ENCODE results near the gene AP2A2.

AP2A2 gene

DNA sequence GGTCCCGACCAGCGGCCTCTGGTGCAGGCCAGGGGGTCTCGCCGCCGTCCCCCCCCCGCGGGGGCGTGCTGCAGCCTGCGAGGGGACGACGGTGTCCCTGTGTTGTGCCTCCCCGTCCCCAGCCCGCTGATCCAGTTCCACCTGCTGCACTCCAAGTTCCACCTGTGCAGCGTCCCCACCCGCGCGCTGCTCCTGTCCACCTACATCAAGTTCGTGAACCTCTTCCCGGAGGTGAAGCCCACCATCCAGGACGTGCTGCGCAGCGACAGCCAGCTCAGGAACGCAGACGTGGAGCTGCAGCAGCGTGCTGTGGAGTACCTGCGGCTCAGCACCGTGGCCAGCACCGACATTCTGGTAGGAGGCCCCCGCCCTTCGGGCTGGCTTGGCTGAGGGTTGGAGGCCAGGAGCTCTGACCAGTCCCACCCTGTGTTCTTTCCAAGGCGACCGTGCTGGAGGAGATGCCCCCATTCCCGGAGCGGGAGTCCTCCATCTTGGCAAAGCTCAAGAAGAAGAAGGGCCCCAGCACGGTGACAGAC, 68.0 kb downstream of the AP2A2 start:
- no peak overlapping the region for H3K9ac ChIP-seq (ENCODE audit: low read depth, low read length, poor library complexity, severe bottlenecking)
- H3K4me3 ChIP-seq (ENCODE audit: low read length, poor library complexity, severe bottlenecking), result no peak overlapping the region
- no peaks in the 10 kb centered on the region for H3K9me2 ChIP-seq (replicated peaks; ENCODE audit: low read depth, low read length)
- peaks cover 63% of the 10 kb centered on the region; the same call in 1 of the 2 replicates for H3K36me3 ChIP-seq (ENCODE audit: insufficient read depth, low read length)
- peaks cover 4% of the 10 kb centered on the region for H4K20me1 ChIP-seq (ENCODE audit: insufficient read depth, low read length, poor library complexity, severe bottlenecking)
- no peak overlapping the region for H2AFZ ChIP-seq (ENCODE audit: low read length)
- TF ChIP-seq EZH2phosphoT487 (IDR thresholded peaks at IDR 0.05; ENCODE audit: borderline replicate concordance) (no peak), CTCF (conservative IDR thresholded peaks at IDR 0.05; ENCODE audit: low read length) (no peak)
- no peak overlapping the region for H3K4me2 ChIP-seq (ENCODE audit: low read depth, low read length, poor library complexity, severe bottlenecking)
- no peaks in the 10 kb centered on the region for H3K79me2 ChIP-seq (ENCODE audit: insufficient read depth, low read length)
- H3F3A ChIP-seq (ENCODE audit: low read depth), result no peaks in the 10 kb centered on the region
- no peaks in the 10 kb centered on the region for H3K9me3 ChIP-seq (ENCODE audit: insufficient read depth, low read depth, low read length)
- H3K27me3 ChIP-seq (ENCODE audit: insufficient read depth, low read length, poor library complexity, severe bottlenecking), result no peaks in the 10 kb centered on the region
- no peaks in the 10 kb centered on the region for H3K4me1 ChIP-seq (ENCODE audit: insufficient read depth, low read length, poor library complexity, severe bottlenecking)

- no peaks in the 10 kb centered on the region for H3K9me3 ChIP-seq (ENCODE audit: insufficient read depth, low read depth, low read length)
- no peak overlapping the region for H2AFZ ChIP-seq (ENCODE audit: low read length)
- TF ChIP-seq CTCF (conservative IDR thresholded peaks at IDR 0.05; ENCODE audit: low read length) (no peak), EZH2phosphoT487 (IDR thresholded peaks at IDR 0.05; ENCODE audit: borderline replicate concordance) (no peak)
- H3K79me2 ChIP-seq (ENCODE audit: insufficient read depth, low read length), result no peaks in the 10 kb centered on the region
- no peaks in the 10 kb centered on the region for H3K4me1 ChIP-seq (ENCODE audit: insufficient read depth, low read length, poor library complexity, severe bottlenecking)
- H3K9ac ChIP-seq (ENCODE audit: low read depth, low read length, poor library complexity, severe bottlenecking), result no peak overlapping the region
- peaks cover 4% of the 10 kb centered on the region for H4K20me1 ChIP-seq (ENCODE audit: insufficient read depth, low read length, poor library complexity, severe bottlenecking)
- H3K36me3 ChIP-seq (ENCODE audit: insufficient read depth, low read length), result peaks cover 48% of the 10 kb centered on the region; the same call in 1 of the 2 replicates
- no peaks in the 10 kb centered on the region for H3K9me2 ChIP-seq (replicated peaks; ENCODE audit: low read depth, low read length)
- no peak overlapping the region for H3K4me3 ChIP-seq (ENCODE audit: low read length, poor library complexity, severe bottlenecking)
- no peak overlapping the region for H3K4me2 ChIP-seq (ENCODE audit: low read depth, low read length, poor library complexity, severe bottlenecking)
- no peaks in the 10 kb centered on the region for H3K27me3 ChIP-seq (ENCODE audit: insufficient read depth, low read length, poor library complexity, severe bottlenecking)
- H3F3A ChIP-seq (ENCODE audit: low read depth), result no peaks in the 10 kb centered on the region
Measured at GRCh38 chr11:995044-995751, 69.5 kb downstream of the AP2A2 start.

DNA sequence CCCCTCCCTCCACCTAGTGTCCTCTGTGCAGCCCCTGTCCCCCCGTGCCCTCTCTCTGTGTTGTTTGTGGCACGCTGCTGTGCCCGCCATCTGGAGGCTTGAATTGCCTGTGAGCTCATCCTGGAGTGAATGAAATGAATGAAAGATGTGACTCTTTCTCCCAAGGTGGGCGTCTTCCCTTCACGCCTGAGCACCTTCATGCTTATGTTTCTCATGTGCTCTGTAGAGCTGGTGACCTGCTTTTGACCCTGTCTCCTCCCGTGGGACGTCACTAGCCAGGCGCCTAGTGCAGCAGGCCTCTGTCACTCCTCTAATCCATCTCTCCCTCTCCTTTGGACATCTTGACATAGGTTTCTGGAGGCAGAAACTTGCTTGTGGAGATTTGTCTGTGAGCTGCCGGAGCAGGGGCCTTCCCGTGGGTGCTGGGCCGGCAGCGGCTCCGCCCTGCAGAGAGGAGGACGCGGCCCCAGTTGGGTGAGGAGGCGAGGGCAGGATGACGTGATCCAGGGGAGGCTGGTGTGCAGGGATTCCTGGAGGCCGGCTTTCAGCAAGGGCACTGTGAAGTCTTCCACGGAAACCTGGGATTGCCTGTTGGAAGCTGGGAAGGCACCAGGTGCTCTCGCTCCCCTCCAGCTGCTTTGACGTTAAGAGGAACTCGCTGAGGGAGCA, 70.2 kb downstream of the AP2A2 start:
- no peak overlapping the region for H3K4me3 ChIP-seq (ENCODE audit: low read length, poor library complexity, severe bottlenecking)
- H3K9me3 ChIP-seq (ENCODE audit: insufficient read depth, low read depth, low read length), result no peaks in the 10 kb centered on the region
- no peak overlapping the region for H2AFZ ChIP-seq (ENCODE audit: low read length)
- H3K9ac ChIP-seq (ENCODE audit: low read depth, low read length, poor library complexity, severe bottlenecking), result no peak overlapping the region
- no peaks in the 10 kb centered on the region for H3K79me2 ChIP-seq (ENCODE audit: insufficient read depth, low read length)
- TF ChIP-seq EZH2phosphoT487 (IDR thresholded peaks at IDR 0.05; ENCODE audit: borderline replicate concordance) (no peak), CTCF (conservative IDR thresholded peaks at IDR 0.05; ENCODE audit: low read length) (no peak)
- no peaks in the 10 kb centered on the region for H3K4me1 ChIP-seq (ENCODE audit: insufficient read depth, low read length, poor library complexity, severe bottlenecking)
- H4K20me1 ChIP-seq (ENCODE audit: insufficient read depth, low read length, poor library complexity, severe bottlenecking), result peaks cover 4% of the 10 kb centered on the region
- peaks cover 51% of the 10 kb centered on the region; the same call in 1 of the 2 replicates for H3K36me3 ChIP-seq (ENCODE audit: insufficient read depth, low read length)
- no peaks in the 10 kb centered on the region for H3F3A ChIP-seq (ENCODE audit: low read depth)
- H3K9me2 ChIP-seq (replicated peaks; ENCODE audit: low read depth, low read length), result no peaks in the 10 kb centered on the region
- no peaks in the 10 kb centered on the region for H3K27me3 ChIP-seq (ENCODE audit: insufficient read depth, low read length, poor library complexity, severe bottlenecking)
- H3K4me2 ChIP-seq (ENCODE audit: low read depth, low read length, poor library complexity, severe bottlenecking), result no peak overlapping the region

Data from Loucy (cell line).